ENCODE measurements around the gene ASXL3.
A peak's percentile ranks its signal among the peaks of the same experiment; 100 is the strongest.

Gene ASXL3

GRCh38 chr18:33708876-33709275 is 130.9 kb downstream of the ASXL3 start:
- intact Hi-C loops (cut with DNase I) = no loop called here

GRCh38 chr18:33710269-33710668 is 132.2 kb downstream of the ASXL3 start:
- intact Hi-C loops (cut with DNase I) = no loop called here

More at GRCh38 chr18:33708876-33709275, 130.9 kb downstream of the ASXL3 start:
- no peak for DNase-seq

GRCh38 chr18:33711514-33711913 is 133.5 kb downstream of the ASXL3 start:
- intact Hi-C loops (cut with DNase I) = no loop called here
- peak in 5 of 10 donors; percentile 10 to 69 (median 47) for DNase-seq

More at GRCh38 chr18:33710269-33710668, 132.2 kb downstream of the ASXL3 start:
- no peak for DNase-seq

GRCh38 chr18:33712719-33713118 is 134.7 kb downstream of the ASXL3 start:
- DNase-seq = peak in 2 of 10 donors; percentile 28 to 53
- intact Hi-C loops (cut with DNase I) = no loop called here

- DNase-seq = no peak
- intact Hi-C loops (cut with DNase I) = no loop called here
These were observed 138.2 kb downstream of the ASXL3 start for GRCh38 chr18:33716061-33716683.

- intact Hi-C loops (cut with DNase I) = no loop called here
These were observed 139.3 kb downstream of the ASXL3 start for GRCh38 chr18:33717339-33717738.

GRCh38 chr18:33720133-33720532 is 142.1 kb downstream of the ASXL3 start:
- intact Hi-C loops (cut with DNase I) = no loop called here
- no peak for DNase-seq

More at GRCh38 chr18:33717339-33717738, 139.3 kb downstream of the ASXL3 start:
- DNase-seq = no peak

- DNase-seq = no peak
- intact Hi-C loops (cut with DNase I) = no loop called here
These were observed 151.5 kb downstream of the ASXL3 start for GRCh38 chr18:33729556-33729955.

GRCh38 chr18:33733376-33733775 is 155.4 kb downstream of the ASXL3 start:
- intact Hi-C loops (cut with DNase I) = no loop called here
- no peak for DNase-seq

- intact Hi-C loops (cut with DNase I) = no loop called here
- DNase-seq = no peak
These were observed 157.4 kb downstream of the ASXL3 start for GRCh38 chr18:33735428-33735827.

- intact Hi-C loops (cut with DNase I) = no loop called here
These were observed 163.7 kb downstream of the ASXL3 start for GRCh38 chr18:33741760-33742159.

GRCh38 chr18:33744032-33744697 is 166.1 kb downstream of the ASXL3 start:
- intact Hi-C loops (cut with DNase I) = no loop called here
- DNase-seq = no peak

More at GRCh38 chr18:33741760-33742159, 163.7 kb downstream of the ASXL3 start:
- DNase-seq = no peak

- intact Hi-C loops (cut with DNase I) = loop anchor here (5.0 kb wide), 1 partner anchor 163 kb away; no protein-coding TSS in a partner anchor
These were observed 167.3 kb downstream of the ASXL3 start for GRCh38 chr18:33745151-33745795.

GRCh38 chr18:33745871-33746545 is 168.0 kb downstream of the ASXL3 start:
- intact Hi-C loops (cut with DNase I) = loop anchor here (5.0 kb wide), 1 partner anchor 164 kb away; no protein-coding TSS in a partner anchor
- DNase-seq = peak in 6 of 10 donors; percentile 10 to 77 (median 54)

More at GRCh38 chr18:33745151-33745795, 167.3 kb downstream of the ASXL3 start:
- DNase-seq = peak in 2 of 10 donors; percentile 57 to 64

- DNase-seq = peak in 1 of 10 donors; percentile 74
- intact Hi-C loops (cut with DNase I) = loop anchor here (5.0 kb wide), 1 partner anchor 168 kb away; no protein-coding TSS in a partner anchor
These were observed 171.8 kb downstream of the ASXL3 start for GRCh38 chr18:33749834-33750233.

GRCh38 chr18:33750366-33750765 is 172.3 kb downstream of the ASXL3 start:
- intact Hi-C loops (cut with DNase I) = no loop called here
- DNase-seq = no peak

- intact Hi-C loops (cut with DNase I) = no loop called here
These were observed 173.7 kb downstream of the ASXL3 start for GRCh38 chr18:33751613-33752221.

GRCh38 chr18:33755391-33755790 is 177.4 kb downstream of the ASXL3 start:
- DNase-seq = no peak
- intact Hi-C loops (cut with DNase I) = no loop called here

More at GRCh38 chr18:33751613-33752221, 173.7 kb downstream of the ASXL3 start:
- DNase-seq = no peak

GRCh38 chr18:33755931-33756560 is 178.0 kb downstream of the ASXL3 start:
- peak in 5 of 10 donors; percentile 10 to 81 (median 29) for DNase-seq
- intact Hi-C loops (cut with DNase I) = no loop called here

- no peak for DNase-seq
- intact Hi-C loops (cut with DNase I) = no loop called here
These were observed 179.0 kb downstream of the ASXL3 start for GRCh38 chr18:33757037-33757436.
